ENCODE results near the gene VAMP8. TPM values are rescaled to one million over a fixed set of nuclear protein-coding genes. Genes with fewer than 3 reads are reported as not detected.

The VAMP8 gene
- total and polyA plus RNA-seq, 2 of the 8 experiments (the other 6 are each of a cell fraction or from before 2014, with no cell fraction given), result 34.4 to 69.7 TPM

DNA sequence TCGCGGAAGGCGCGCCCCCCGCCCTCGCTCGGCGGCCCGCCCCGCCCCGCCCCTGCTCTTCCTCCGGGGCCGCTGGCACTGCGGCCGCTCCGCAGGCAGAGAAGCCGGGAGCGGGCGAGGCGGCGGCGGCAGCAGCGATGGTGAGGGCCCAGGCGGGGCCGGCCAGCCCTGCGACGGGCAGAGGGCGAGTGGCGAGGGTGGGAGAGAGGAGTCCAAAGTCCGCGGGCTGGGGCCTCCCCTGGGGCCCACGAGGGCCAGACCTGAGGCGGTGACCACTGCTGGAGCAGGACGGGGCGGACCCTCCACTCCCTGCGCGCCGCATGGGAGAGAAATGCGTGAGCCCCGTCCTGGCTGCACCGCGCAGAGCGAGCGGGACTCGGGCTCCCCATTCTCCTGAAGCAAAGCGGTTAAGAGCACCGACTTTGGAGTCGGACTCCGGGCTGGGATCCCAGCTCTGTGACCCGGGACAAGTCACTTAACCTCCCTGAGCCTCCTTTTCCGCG is 7.0 kb downstream of the VAMP8 start, which contains the start of gene VAMP5:
Gene VAMP5 (plus strand): TSS at position 78 of the 503 bp plus-strand sequence. CDS start 60 bp downstream, at position 138.
- Histone ChIP-seq H3K4me3 (ENCODE audit: extremely low read depth in 1 of 4, insufficient read depth in 2 of 4, low read depth in 3 of 4, low read length in 4 of 4) (peak within 1 kb of the TSS; percentile 23 to 64 (median 52)), H3K4ac (replicated peaks; ENCODE audit: insufficient read length, low read depth, low read length) (no peak within 1 kb of the TSS), H3K18ac (ENCODE audit: extremely low read depth, low read length) (no peak within 1 kb of the TSS), H2BK15ac (ENCODE audit: low read length) (peak within 1 kb of the TSS; percentile 65; the same call in 1 of the 2 replicates), H3K9ac (replicated peaks in 1 of 4; ENCODE audit: extremely low read depth in 1 of 4, low read depth in 3 of 4, low read length in 3 of 4) (peak within 1 kb of the TSS in 1 of 4 experiments; percentile 19; a peak in 1 of 7 replicates), H4K91ac (replicated peaks; ENCODE audit: insufficient read length, low read length) (no peak within 1 kb of the TSS), H3K9me3 (ENCODE audit: insufficient read depth in 2 of 2, low read depth in 1 of 2, low read length in 1 of 2) (no peaks in the 10 kb centered on the region), H3K4me1 (replicated peaks in 1 of 4; ENCODE audit: control insufficient read depth in 3 of 4, insufficient read depth in 4 of 4, low read length in 3 of 4) (peaks cover 0 to 14% (median 4%) of the 10 kb centered on the region in 4 experiments; a peak in 5 of 7 replicates), H3K56ac (replicated peaks; ENCODE audit: insufficient read length, low read depth, low read length) (no peak within 1 kb of the TSS), H4K8ac (ENCODE audit: extremely low read depth, insufficient read depth, low read length) (no peak within 1 kb of the TSS), H2BK20ac (ENCODE audit: low read length) (no peak within 1 kb of the TSS), H3K27ac (ENCODE audit: low read depth, low read length) (no peak within 1 kb of the TSS), H2AK5ac (ENCODE audit: low read depth, low read length) (no peak within 1 kb of the TSS), H3K14ac (ENCODE audit: insufficient read length) (no peak within 1 kb of the TSS), H3K79me2 (ENCODE audit: control insufficient read depth in 1 of 2, insufficient read depth in 2 of 2, low read length in 2 of 2) (no peaks in the 10 kb centered on the region), H4K5ac (ENCODE audit: insufficient read length, low read depth, low read length) (no peak within 1 kb of the TSS), H2BK5ac (ENCODE audit: low read depth, low read length) (peak within 1 kb of the TSS; percentile 19; the same call in 1 of the 2 replicates), H3K23me2 (ENCODE audit: low read depth, low read length) (peaks cover 5% of the 10 kb centered on the region; the same call in 1 of the 2 replicates), H3K79me1 (ENCODE audit: low read depth, low read length) (no peaks in the 10 kb centered on the region; the same call in 1 of the 2 replicates), H3K27me3 (replicated peaks in 1 of 4; ENCODE audit: control insufficient read depth in 3 of 4, extremely low read depth in 1 of 4, insufficient read depth in 3 of 4, low read length in 3 of 4) (peaks cover 8 to 34% (median 21%) of the 10 kb centered on the region in 4 experiments; a peak in 6 of 7 replicates), H2AFZ (ENCODE audit: low read length) (peak within 1 kb of the TSS; percentile 66), H2BK12ac (ENCODE audit: low read depth, low read length) (no peak within 1 kb of the TSS; the same call in 1 of the 2 replicates), H3K23ac (ENCODE audit: insufficient read length) (no peak within 1 kb of the TSS), H3K4me2 (ENCODE audit: insufficient read depth in 1 of 2, low read depth in 2 of 2, low read length in 2 of 2) (peak within 1 kb of the TSS; percentile 67 to 89), H2BK120ac (replicated peaks; ENCODE audit: low read depth, low read length) (no peak within 1 kb of the TSS), H3K36me3 (ENCODE audit: control insufficient read depth in 2 of 4, insufficient read depth in 4 of 4, low read length in 3 of 4) (no peaks in the 10 kb centered on the region), H4K20me1 (replicated peaks in 1 of 2; ENCODE audit: control insufficient read depth in 1 of 2, insufficient read depth in 2 of 2, low read length in 2 of 2) (no peaks in the 10 kb centered on the region)
- no peak for TF ChIP-seq SP4 (IDR thresholded peaks at IDR 0.05; ENCODE audit: low read length)
- peak; percentile 61 for TF ChIP-seq ASH2L (IDR thresholded peaks at IDR 0.05; ENCODE audit: low read length)
- no peak for TF ChIP-seq SRF (IDR thresholded peaks at IDR 0.05; ENCODE audit: low read depth, low read length)
- peak; percentile 47; the same call in 1 of the 2 replicates for TF ChIP-seq TBP (IDR thresholded peaks at IDR 0.05; ENCODE audit: low read depth, low read length)
- no peak for TF ChIP-seq POLR2AphosphoS5 (IDR thresholded peaks at IDR 0.05; ENCODE audit: low read depth, low read length)
- no peak for TF ChIP-seq JUN (IDR thresholded peaks at IDR 0.05; ENCODE audit: low read depth, low read length)
- TF ChIP-seq SUZ12 (IDR thresholded peaks at IDR 0.05; ENCODE audit: low read length), result 0 out of 2 replicates have a peak, but pooled peaks have one; percentile 62
- no peak for TF ChIP-seq MAFK (IDR thresholded peaks at IDR 0.05; ENCODE audit: low read depth, low read length)
- TF ChIP-seq EZH2 (IDR thresholded peaks at IDR 0.05; ENCODE audit: low read depth, low read length, severe bottlenecking), result peak; percentile 57
- 0 out of 2 replicates have a peak, but pooled peaks have one; percentile 12 for TF ChIP-seq GABPA (IDR thresholded peaks at IDR 0.05; ENCODE audit: borderline replicate concordance, insufficient read depth, low read length)
- no peak for TF ChIP-seq POU5F1 (IDR thresholded peaks at IDR 0.05; ENCODE audit: low read depth, low read length)
- TF ChIP-seq KDM4A (IDR thresholded peaks at IDR 0.05; ENCODE audit: low read depth, low read length, severe bottlenecking), result peak; percentile 70
- POLR2A ChIA-PET (ENCODE audit: partially characterized antibody), result interaction anchor here (1.0 to 2.0 kb wide), 5 partner anchors 8 to 27 kb away, joined by 3 to 15 read pairs (median 4); partner anchors contain the start of genes C2orf68, RNF181 and TMEM150A
- FAIRE-seq, result no peak
- CTCF ChIA-PET (ENCODE audit: partially characterized antibody), result interaction anchor here (0.9 kb wide), 1 partner anchor 15 kb away, joined by 5 read pairs; no protein-coding TSS in a partner anchor
- peak in 1 of 2 experiments; percentile 64 for DNase-seq (ENCODE audit: low read depth in 1 of 2, low spot score in 2 of 2)
- 6% methylated on average over 31 of the region's 52 CpGs; no CpG with 5 or more reads in 1 of the 2 experiments for WGBS, 2 experiments (ENCODE audit: extremely low coverage in 1 of 2, insufficient coverage in 1 of 2, insufficient read length in 1 of 2, insufficient replicate concordance in 2 of 2, low coverage in 1 of 2, low lambda C conversion rate in 2 of 2, missing lambda C conversion rate in 1 of 2)

Data from H1 (cell line).